Medulla oblongata (tissue), 1 donor: ENCODE data around the gene OMG.
"Not testable (repeated sequence)": the region's sequence is repeated elsewhere in the genome, so short reads cannot be mapped to it uniquely, and the experiment has no call there.

Source experiments
- DNase-seq: peaks from one replicate; pipeline ENCODE4 v3.0.0-alpha.2; 2015; ENCODE audit errors: extremely low spot score

Gene OMG

GRCh38 chr17:31297090-31297489 is at the start of gene OMG:
TSS of gene OMG (minus strand) at chr17:31297239. CDS start at chr17:31296331, 908 bp downstream.
- DNase-seq, result peak; percentile 90

DNA sequence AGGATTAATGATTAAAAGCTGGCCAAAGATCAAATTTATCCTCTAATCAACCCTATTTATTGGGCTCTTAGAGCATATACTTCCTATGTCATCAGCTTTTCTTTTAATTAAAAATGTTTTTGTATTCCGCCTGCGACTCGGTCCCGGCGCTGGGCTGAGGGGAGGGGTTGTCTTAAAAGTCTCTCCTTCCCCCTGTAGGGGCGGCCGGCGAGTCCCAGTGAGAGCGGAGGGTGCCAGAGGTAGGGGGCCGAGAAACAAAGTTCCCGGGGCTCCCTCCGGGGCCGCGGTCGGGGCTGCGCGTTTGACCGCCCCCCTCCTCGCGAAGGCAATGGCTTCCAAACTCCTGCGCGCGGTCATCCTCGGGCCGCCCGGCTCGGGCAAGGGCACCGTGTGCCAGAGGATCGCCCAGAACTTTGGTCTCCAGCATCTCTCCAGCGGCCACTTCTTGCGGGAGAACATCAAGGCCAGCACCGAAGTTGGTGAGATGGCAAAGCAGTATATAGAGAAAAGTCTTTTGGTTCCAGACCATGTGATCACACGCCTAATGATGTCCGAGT is 48.2 kb upstream of the OMG start:
- not testable (repeated sequence) for DNase-seq

DNA sequence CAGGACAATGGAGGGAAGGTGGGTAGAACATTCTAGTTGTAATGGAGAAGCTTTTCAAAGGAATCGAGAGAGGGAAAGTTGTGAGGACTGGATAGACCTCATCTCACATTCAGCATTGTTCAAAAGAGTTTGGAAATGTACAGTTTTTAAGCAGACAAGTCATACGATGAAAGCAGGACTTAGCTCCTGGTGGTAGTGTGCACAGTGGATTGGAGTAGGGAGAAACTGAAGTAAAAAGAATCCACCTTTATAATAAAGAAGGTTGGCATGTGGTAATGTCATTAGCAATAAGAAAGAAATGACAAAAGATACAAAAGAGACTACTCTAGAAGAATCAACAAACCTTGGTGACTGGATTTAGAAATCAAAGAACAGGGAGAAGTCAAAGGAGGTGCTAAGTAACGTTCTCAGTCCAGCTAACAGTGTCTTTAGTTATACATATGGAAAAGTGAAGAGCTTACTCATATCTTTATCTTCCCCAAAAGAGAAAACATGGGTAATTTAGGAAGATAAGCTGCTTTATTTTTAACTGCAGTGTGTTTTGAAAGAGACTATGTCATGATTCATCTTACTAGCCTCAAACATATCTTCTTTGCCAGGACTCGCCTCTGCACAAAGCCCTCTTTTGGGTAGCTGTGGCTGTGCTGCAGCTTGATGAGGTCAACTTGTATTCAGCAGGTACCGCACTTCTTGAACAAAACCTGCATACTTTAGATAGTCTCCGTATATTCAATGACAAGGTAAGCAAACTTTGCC is 43.0 kb upstream of the OMG start:
- DNase-seq, result peak; percentile 26

DNA sequence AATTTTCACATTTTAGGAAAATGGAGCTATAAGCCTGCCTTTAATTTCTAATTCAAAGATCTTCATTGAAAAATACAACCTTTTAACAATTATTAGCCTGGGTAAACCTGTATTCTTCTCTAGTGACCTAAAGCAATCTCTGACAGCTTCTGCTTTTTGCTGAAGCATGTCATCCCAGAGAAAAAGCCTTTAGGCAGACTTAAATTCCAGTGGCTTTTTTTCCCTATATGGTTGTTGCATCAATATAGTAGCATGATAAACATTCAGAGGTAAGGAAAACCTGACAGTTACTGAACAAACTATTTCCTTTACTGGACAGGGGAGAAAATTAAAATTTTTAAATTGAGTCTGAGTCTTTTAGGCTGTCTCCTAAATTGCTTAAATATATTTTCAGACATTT is 32.2 kb upstream of the OMG start:
- DNase-seq, result no peak

DNA sequence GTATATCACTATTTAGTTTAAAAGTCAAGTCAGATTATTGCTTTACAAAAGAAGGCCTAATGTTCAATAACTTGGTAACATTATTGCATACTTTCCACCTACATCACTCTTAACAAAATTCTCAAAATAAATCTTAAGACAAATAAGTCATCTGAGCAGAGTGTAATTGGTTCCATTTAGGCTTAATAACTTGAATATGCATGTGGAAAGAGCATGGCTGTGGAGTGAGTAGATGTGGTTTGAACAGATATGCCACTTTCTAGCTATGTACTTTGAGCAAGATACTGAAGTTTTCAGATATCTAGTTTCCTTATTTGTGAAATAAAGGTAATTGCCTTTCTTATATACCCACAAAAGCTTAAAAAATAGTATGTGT is 31.1 kb upstream of the OMG start:
- no peak for DNase-seq

DNA sequence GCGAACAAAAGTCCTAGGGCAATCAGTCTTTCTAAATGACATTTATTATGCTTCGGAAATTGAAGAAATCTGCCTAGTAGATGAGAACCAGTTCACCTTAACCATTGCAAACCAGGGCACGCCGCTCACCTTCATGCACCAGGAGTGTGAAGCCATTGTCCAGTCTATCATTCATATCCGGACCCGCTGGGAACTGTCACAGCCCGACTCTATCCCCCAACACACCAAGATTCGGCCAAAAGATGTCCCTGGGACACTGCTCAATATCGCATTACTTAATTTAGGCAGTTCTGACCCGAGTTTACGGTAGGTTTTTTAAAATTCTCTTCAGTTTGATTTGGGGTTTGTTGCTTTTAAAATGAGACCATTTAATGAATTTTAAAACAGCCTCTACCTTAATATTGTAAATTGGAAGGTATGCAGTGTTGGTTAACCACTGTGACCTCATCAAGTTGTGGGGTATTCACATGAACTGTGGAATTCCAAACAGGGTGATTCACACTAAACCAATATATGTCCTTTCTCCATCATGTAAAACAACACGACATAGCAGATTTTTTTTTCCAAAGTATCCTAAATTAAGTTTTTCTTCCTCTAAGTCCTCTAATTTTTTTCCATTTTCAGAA is 30.6 kb upstream of the OMG start:
- no peak for DNase-seq

- no peak for DNase-seq
Measured at GRCh38 chr17:31323551-31323950, 26.5 kb upstream of the OMG start.

DNA sequence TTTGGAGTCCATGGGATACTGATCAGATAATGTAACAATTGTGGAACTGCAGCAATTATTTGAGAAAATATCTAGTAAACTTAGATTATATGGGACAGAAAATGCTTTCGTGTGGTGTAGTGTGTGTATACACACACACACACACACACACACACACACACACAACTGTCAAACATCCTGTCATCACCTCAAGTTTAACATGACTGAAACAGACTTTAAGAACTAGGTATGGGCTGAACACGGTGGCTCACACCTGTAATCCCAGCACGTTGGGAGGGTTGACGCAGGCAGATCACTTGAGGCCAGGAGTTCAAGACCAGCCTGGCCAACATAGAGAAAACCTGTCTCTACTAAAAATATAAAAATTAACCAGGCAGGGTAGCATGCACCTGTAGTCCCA is 24.9 kb upstream of the OMG start:
- DNase-seq, result no peak

DNA sequence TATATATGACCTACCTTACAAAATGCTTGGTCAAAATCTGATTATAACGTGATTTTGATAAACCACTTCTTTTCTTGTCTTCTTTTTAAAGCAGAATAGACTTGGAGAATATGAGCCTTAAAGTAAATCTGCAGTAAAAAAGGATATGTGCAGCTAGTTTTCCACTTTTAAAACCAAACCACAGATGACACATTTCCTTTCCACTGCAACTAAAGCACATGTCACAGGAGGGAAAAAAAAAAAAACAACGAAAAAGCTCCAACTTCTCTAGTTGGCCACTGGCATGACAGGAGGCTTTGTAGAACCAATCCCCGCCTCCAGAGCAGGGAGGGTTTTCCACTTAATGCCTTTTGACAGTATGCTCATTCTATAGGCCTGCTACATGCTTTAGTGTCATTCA is 24.4 kb upstream of the OMG start, which contains the start of gene EVI2A:
EVI2A (minus strand) TSS at position 142 of the 400 bp plus-strand sequence. CDS start 2,609 bp downstream, outside the sequence.
- peak; percentile 93 for DNase-seq

DNA sequence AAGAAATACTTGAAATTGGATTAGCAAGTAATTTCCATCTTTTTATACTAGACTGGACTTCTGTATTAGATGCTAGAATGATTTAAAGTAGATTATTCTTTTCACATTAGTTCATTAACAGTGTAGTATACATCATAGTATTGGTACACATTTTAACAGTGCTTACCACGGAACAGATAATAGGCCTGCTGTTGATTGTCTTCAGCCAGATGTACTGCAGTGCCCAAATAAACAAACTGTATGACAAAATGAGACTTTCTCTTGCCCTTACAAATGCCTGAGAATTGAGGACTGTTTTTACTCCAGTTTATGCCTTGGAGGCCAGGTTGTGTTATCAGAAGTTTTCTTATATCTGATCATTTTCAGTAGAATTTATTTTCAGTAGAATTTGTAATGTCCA is 23.8 kb upstream of the OMG start:
- DNase-seq, result peak; percentile 74

DNA sequence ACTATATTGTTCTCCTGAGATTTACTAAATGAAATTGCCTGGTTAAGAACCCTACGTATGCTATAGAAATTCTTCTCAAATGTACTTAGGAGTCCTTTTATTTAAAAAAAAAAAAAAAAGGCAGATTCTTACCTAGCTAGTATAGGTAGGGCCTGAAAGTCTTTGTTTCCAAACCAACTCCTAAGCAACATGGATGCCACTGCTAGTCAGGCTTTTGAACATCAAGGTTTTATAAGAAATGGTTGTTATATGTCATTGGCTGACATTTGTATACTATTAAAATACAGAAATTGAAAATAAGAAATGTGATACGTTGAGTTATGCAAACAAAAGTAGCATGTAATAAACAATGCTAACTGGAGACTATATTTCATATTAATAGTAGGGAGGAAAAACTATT is 23.2 kb upstream of the OMG start:
- DNase-seq, result peak; percentile 56

DNA sequence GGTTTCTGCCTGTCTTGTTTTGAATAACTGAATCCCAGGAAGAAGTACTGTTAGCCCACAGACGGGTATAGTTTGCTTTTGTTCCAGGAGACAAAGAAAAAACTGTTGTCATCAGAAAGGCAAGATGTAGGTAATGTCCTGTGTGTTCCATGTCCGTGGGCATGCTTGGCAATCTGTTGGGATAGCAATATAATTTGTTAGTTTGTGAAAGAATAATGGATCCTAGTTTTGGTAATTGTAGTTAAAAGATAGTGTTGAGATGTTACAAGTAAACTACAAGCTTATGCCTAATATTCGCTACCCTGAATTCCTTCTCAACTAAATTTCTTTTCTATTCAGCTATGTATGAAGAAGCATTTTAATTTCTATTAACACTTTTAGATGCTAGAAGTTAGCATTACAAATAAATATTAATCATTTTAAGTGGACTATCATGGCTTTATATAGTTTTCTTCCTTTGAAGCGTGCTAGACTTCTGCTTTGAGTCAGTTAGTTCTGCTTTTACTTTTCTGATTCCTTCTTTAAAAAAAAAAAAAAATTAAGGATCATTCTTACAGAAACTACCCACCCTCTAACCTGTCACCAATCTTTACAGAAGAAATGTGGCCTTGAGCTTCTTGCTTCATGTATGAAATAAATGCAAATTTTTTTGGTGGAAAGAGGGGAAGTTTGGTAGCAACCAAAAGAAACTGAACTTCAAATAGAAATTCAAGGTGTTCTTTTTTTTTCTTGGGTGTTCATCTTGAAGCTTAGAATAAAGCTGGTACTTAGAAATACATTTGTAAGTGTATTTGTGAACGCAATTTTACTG is 22.0 kb upstream of the OMG start:
- DNase-seq, result peak; percentile 70

- peak; percentile 94 for DNase-seq
Measured at GRCh38 chr17:31318298-31318801, 21.3 kb upstream of the OMG start.

GRCh38 chr17:31314782-31315100 is 17.7 kb upstream of the OMG start:
- DNase-seq, result no peak

GRCh38 chr17:31313982-31314781 is 17.1 kb upstream of the OMG start, which contains the start of gene EVI2B:
TSS of gene EVI2B (minus strand) at chr17:31314054. CDS start at chr17:31305609, 8,445 bp downstream.
- DNase-seq, result peak; percentile 51

- DNase-seq, result not testable (repeated sequence)
Measured at GRCh38 chr17:31312223-31312622, 15.2 kb upstream of the OMG start.

- no peak for DNase-seq
Measured at GRCh38 chr17:31311526-31311925, 14.5 kb upstream of the OMG start.

DNA sequence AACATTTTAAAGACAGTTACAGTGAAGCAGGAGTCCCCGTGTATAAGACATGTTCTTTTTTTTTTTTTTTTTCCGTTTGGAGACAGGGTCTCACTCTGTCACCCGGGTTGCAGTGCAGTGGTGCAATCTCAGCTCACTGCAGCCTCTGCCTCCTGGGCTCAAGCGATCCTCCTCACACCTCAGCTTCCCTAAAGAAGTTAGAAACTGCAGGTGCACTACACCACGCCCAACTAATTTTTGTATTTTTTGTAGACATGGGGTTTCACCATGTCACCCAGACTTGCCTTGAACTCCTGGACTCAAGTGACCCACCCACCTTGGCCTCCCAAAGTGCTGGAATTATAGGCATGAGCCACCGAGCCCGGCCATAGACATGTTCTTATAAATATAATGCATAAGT is 13.8 kb upstream of the OMG start:
- no peak for DNase-seq

DNA sequence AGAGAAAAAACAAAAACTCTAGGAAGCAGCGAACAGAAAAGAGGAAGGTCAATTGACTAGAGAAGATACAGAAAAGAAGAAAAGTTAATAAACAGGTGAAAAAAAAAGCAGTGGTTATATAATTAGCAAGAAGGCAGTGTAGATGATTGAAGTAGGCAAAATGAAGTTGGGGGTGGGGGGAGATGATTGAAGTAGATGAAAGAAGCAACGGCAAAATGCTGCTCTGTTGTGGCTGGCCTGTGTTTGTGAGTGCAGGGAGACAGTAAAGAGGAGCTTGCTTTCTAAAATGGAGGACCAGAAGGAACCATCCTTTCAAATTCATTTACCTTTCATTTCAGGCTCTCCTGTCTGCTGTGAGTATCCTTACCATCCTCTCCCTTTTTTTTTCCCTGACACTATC is 13.2 kb upstream of the OMG start:
- peak; percentile 38 for DNase-seq

DNA sequence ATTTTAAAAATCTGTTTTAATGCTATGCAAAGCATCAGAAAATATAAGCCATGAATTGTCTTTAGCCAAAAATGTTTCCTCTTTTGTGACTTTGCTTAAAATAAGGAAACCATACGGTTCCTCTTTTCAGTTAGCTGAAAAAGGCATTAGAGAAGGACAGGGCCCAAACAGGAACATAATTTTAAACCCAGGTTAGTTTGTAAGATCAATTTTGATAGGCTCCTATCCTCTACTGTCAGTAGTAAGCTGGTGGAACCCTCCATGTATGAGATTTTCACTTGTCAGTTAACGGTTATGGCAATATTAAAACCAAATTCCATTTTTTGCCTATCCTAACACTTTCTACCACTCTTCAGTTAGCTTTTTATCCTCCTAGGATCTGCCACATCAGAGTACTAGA is 12.5 kb upstream of the OMG start:
- peak; percentile 60 for DNase-seq
